ENCODE measurements around the gene TBL3. TPM values are rescaled to one million over a fixed set of nuclear protein-coding genes. Genes with fewer than 3 reads are reported as not detected.

Gene TBL3
- total and polyA plus RNA-seq, 9 donors = 2.1 to 48.0 (median 31.0) TPM

GRCh38 chr16:1975432-1976215 lies 3.8 kb downstream of the TBL3 start:
- peak in 1 of 5 donors; percentile 41 for DNase-seq
- no peaks in the 10 kb centered on the region for H3K36me3 ChIP-seq
- intact Hi-C loops (cut with DNase I) = no loop called here
- no peak for TF ChIP-seq POLR2A (IDR thresholded peaks at IDR 0.05)
- TF ChIP-seq CTCF (IDR thresholded peaks at IDR 0.05) = no peak
- no peak for TF ChIP-seq EP300 (IDR thresholded peaks at IDR 0.05)
- no peak overlapping the region for H3K4me3 ChIP-seq
- H3K27me3 ChIP-seq = peaks cover 2% of the 10 kb centered on the region
- H3K27ac ChIP-seq = no peak overlapping the region
- 88 to 91% (median 91%) methylated on average over 33 of the region's 33 CpGs for WGBS, 3 donors
- peaks cover 10% of the 10 kb centered on the region for H3K4me1 ChIP-seq (ENCODE audit: insufficient read depth)
- no peaks in the 10 kb centered on the region for H3K9me3 ChIP-seq

- no peak for DNase-seq
- intact Hi-C loops (cut with DNase I) = no loop called here
- Histone ChIP-seq H3K27ac (no peak overlapping the region), H3K9me3 (no peaks in the 10 kb centered on the region), H3K27me3 (peaks cover 3% of the 10 kb centered on the region), H3K4me1 (ENCODE audit: insufficient read depth) (peaks cover 6% of the 10 kb centered on the region), H3K4me3 (no peak overlapping the region), H3K36me3 (no peaks in the 10 kb centered on the region)
- WGBS, 3 donors = 92 to 95% (median 93%) methylated on average over 8 of the region's 8 CpGs
- TF ChIP-seq CTCF (IDR thresholded peaks at IDR 0.05) (no peak), EP300 (IDR thresholded peaks at IDR 0.05) (no peak), POLR2A (IDR thresholded peaks at IDR 0.05) (no peak)
Observed at GRCh38 chr16:1976216-1976520, 4.3 kb downstream of the TBL3 start.

- no peaks in the 10 kb centered on the region for H3K36me3 ChIP-seq
- intact Hi-C loops (cut with DNase I) = no loop called here
- no peak overlapping the region for H3K4me3 ChIP-seq
- H3K27ac ChIP-seq = no peak overlapping the region
- no peaks in the 10 kb centered on the region for H3K9me3 ChIP-seq
- 88 to 89% (median 89%) methylated on average over 29 to 33 of the region's 33 CpGs for WGBS, 3 donors
- no peak for DNase-seq
- no peak for TF ChIP-seq EP300 (IDR thresholded peaks at IDR 0.05)
- no peak for TF ChIP-seq CTCF (IDR thresholded peaks at IDR 0.05)
- TF ChIP-seq POLR2A (IDR thresholded peaks at IDR 0.05) = no peak
- H3K4me1 ChIP-seq (ENCODE audit: insufficient read depth) = peaks cover 6% of the 10 kb centered on the region
- H3K27me3 ChIP-seq = peaks cover 3% of the 10 kb centered on the region
Observed at GRCh38 chr16:1976951-1977874, 5.4 kb downstream of the TBL3 start.

- intact Hi-C loops (cut with DNase I) = no loop called here
- DNase-seq = no peak
- no peak overlapping the region for H3K27ac ChIP-seq
- H3K4me3 ChIP-seq = no peak overlapping the region
- no peaks in the 10 kb centered on the region for H3K36me3 ChIP-seq
- peaks cover 3% of the 10 kb centered on the region for H3K27me3 ChIP-seq
- no peaks in the 10 kb centered on the region for H3K9me3 ChIP-seq
- TF ChIP-seq POLR2A (IDR thresholded peaks at IDR 0.05) (no peak), EP300 (IDR thresholded peaks at IDR 0.05) (no peak), CTCF (IDR thresholded peaks at IDR 0.05) (no peak)
- 89 to 95% (median 89%) methylated on average over 18 of the region's 18 CpGs for WGBS, 3 donors
- H3K4me1 ChIP-seq (ENCODE audit: insufficient read depth) = peaks cover 2% of the 10 kb centered on the region
Observed at GRCh38 chr16:1977875-1978268, 6.0 kb downstream of the TBL3 start.

All from ovary (tissue), 9 donors.